Retinal pigment epithelial cell (primary cell): ENCODE results near the gene AGBL1.

Experiments
- DNase-seq: peaks from one replicate; pipeline ENCODE4 v3.0.0-alpha.2; 2010; ENCODE audit warnings: low read depth
- H3K4me3 ChIP-seq: 2 replicates; pipeline ENCODE4 v1.5.1; 2011; ENCODE audit warnings: mild to moderate bottlenecking, low read length, control low read depth, moderate library complexity
- CTCF ChIP-seq: conservative IDR thresholded peaks from 2 replicates; pipeline ENCODE4 v1.5.1; 2011; ENCODE audit warnings: low read depth, low read length, control low read depth, inconsistent platforms

Gene AGBL1

GRCh38 chr15:86384186-86384585 lies 304.5 kb downstream of the AGBL1 start:
- H3K4me3 ChIP-seq = no peak overlapping the region
- DNase-seq = no peak
- TF ChIP-seq CTCF = no peak

GRCh38 chr15:86392296-86392695 lies 312.6 kb downstream of the AGBL1 start:
- H3K4me3 ChIP-seq = no peak overlapping the region
- no peak for TF ChIP-seq CTCF
- DNase-seq = no peak

GRCh38 chr15:86392874-86393273 lies 313.2 kb downstream of the AGBL1 start:
- no peak for DNase-seq
- no peak for TF ChIP-seq CTCF
- H3K4me3 ChIP-seq = no peak overlapping the region

- H3K4me3 ChIP-seq = no peak overlapping the region
- no peak for TF ChIP-seq CTCF
- no peak for DNase-seq
Observed at GRCh38 chr15:86394866-86395265, 315.2 kb downstream of the AGBL1 start.

- DNase-seq = no peak
- no peak for TF ChIP-seq CTCF
- H3K4me3 ChIP-seq = no peak overlapping the region
Observed at GRCh38 chr15:86399041-86399954, 319.6 kb downstream of the AGBL1 start.

GRCh38 chr15:86403221-86403620 lies 323.6 kb downstream of the AGBL1 start:
- no peak for DNase-seq
- no peak overlapping the region for H3K4me3 ChIP-seq
- no peak for TF ChIP-seq CTCF
